ENCODE results near the gene SYPL1.

SYPL1 gene

DNA sequence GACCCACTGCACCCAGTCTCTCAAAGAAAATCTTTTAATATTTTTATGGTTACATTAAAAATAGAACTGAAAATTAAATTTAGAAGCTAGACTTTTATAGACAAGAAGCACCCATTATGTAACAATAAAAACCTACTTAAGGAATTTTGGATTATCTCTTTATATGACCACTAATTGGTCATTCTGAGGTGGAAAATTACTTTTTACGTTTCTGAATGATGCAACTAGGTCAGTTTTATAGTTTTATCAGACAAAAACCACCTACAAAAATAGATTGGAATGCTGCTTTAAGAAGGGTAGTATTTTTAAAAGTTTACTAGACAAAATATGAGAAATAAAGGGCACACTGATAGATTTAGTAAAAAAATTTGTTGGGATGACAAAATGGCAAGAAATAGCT is 16.5 kb downstream of the SYPL1 start:
- H3K27me3 ChIP-seq (ENCODE audit: control insufficient read depth, insufficient read depth, low read length, poor library complexity, severe bottlenecking), result no peaks in the 10 kb centered on the region
- H3K27ac ChIP-seq (ENCODE audit: insufficient read depth, low read depth, low read length, poor library complexity, severe bottlenecking), result no peak overlapping the region
- no peaks in the 10 kb centered on the region for H3K9me3 ChIP-seq (ENCODE audit: control insufficient read depth, low read length)
- no peaks in the 10 kb centered on the region for H3K36me3 ChIP-seq (ENCODE audit: control insufficient read depth, insufficient read depth, low read length)
- H3K4me3 ChIP-seq (ENCODE audit: insufficient read depth, low read depth, low read length), result no peak overlapping the region
- no peaks in the 10 kb centered on the region for H3K4me1 ChIP-seq (ENCODE audit: control insufficient read depth, insufficient read depth, low read length)
- no CpG with 5 or more reads among the region's 1 CpG for WGBS, 2 experiments

DNA sequence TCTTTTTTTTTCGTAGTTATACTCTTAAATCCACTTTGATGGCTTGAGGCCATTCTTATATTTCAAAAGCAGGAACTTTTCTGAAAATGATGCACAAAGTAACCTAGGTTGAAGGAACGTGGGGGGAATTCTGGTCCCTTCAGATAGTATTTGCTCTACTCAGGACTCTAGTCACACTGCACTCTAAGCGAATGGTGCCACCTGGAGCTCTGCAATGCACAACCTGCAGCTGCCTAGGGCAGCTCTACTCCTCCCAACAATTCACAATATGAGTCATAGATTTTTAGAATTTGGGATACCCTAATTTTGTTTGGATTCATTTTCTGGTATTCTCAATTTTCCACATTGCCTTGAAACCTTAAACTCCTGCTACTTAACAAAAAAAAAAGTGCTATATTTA is 17.3 kb downstream of the SYPL1 start:
- 93 to 94% methylated on average over 3 of the region's 3 CpGs for WGBS, 2 experiments
- no peaks in the 10 kb centered on the region for H3K4me1 ChIP-seq (ENCODE audit: control insufficient read depth, insufficient read depth, low read length)
- H3K27me3 ChIP-seq (ENCODE audit: control insufficient read depth, insufficient read depth, low read length, poor library complexity, severe bottlenecking), result no peaks in the 10 kb centered on the region
- no peak overlapping the region for H3K4me3 ChIP-seq (ENCODE audit: insufficient read depth, low read depth, low read length)
- no peaks in the 10 kb centered on the region for H3K36me3 ChIP-seq (ENCODE audit: control insufficient read depth, insufficient read depth, low read length)
- H3K9me3 ChIP-seq (ENCODE audit: control insufficient read depth, low read length), result no peaks in the 10 kb centered on the region
- no peak overlapping the region for H3K27ac ChIP-seq (ENCODE audit: insufficient read depth, low read depth, low read length, poor library complexity, severe bottlenecking)

DNA sequence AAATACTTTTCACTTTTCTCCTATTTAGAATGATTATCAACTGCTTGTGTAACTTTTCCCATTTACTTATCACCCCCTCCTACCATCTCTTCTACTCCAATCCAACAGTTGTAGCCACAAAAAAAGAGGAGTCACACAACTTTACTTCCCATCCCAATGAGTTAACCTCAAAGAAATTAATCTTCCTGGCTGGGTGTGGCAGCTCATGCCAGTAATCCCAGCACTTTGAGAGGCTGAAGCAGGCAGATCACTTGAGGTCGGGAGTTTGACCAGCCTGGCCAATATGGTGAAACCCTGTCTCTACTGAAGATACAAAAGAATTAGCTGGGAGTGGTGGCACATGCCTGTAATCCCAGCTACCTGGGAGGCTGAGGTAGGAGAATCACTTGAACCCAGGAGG is 19.9 kb downstream of the SYPL1 start:
- H3K4me3 ChIP-seq (ENCODE audit: insufficient read depth, low read depth, low read length), result no peak overlapping the region
- H3K27ac ChIP-seq (ENCODE audit: insufficient read depth, low read depth, low read length, poor library complexity, severe bottlenecking), result no peak overlapping the region
- H3K4me1 ChIP-seq (ENCODE audit: control insufficient read depth, insufficient read depth, low read length), result no peaks in the 10 kb centered on the region
- 89 to 91% methylated on average over 1 of the region's 1 CpG for WGBS, 2 experiments
- no peaks in the 10 kb centered on the region for H3K9me3 ChIP-seq (ENCODE audit: control insufficient read depth, low read length)
- no peaks in the 10 kb centered on the region for H3K36me3 ChIP-seq (ENCODE audit: control insufficient read depth, insufficient read depth, low read length)
- no peaks in the 10 kb centered on the region for H3K27me3 ChIP-seq (ENCODE audit: control insufficient read depth, insufficient read depth, low read length, poor library complexity, severe bottlenecking)

DNA sequence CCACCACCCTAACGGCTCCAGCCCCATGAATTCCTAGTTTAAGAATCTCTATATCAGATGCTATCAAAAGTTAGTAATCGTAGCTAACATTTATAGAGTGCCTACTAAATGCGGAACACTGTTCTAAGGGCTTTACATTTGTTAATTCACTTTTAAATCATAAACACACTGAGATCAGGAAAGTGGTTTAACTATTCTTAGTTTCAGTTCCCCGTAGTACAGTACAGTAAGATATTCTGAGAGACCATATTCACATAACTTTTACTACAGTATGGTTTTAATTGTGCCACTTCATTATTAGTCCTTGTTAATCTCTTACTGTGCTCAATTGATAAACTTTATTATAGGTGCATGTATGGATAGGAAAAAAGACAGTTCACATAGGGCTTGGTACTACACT is 22.5 kb downstream of the SYPL1 start:
- Histone ChIP-seq H3K27me3 (ENCODE audit: control insufficient read depth, insufficient read depth, low read length, poor library complexity, severe bottlenecking) (no peaks in the 10 kb centered on the region), H3K4me3 (ENCODE audit: insufficient read depth, low read depth, low read length) (no peak overlapping the region), H3K4me1 (ENCODE audit: control insufficient read depth, insufficient read depth, low read length) (no peaks in the 10 kb centered on the region), H3K9me3 (ENCODE audit: control insufficient read depth, low read length) (no peaks in the 10 kb centered on the region), H3K36me3 (ENCODE audit: control insufficient read depth, insufficient read depth, low read length) (no peaks in the 10 kb centered on the region), H3K27ac (ENCODE audit: insufficient read depth, low read depth, low read length, poor library complexity, severe bottlenecking) (no peak overlapping the region)
- WGBS, 2 experiments, result 88 to 96% methylated on average over 3 to 4 of the region's 4 CpGs

DNA sequence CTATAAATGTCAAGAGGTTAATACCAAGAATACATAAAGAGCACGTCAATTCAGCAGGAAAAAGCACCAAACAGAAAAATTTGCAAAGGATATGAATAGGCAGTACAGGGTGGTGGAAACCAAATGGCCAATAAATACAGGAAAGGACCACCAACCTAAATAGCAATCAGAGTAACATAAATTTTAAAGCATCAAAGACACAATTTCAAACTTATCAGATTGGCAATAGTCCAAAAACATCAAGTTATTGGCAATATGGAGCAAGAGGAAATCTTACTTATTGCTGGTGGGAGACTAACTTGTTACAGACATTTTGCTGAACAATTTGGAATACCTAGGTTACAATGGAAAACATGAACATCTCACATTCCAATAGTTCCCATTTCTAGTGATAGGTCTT is 24.1 kb downstream of the SYPL1 start:
- Histone ChIP-seq H3K9me3 (ENCODE audit: control insufficient read depth, low read length) (no peaks in the 10 kb centered on the region), H3K27me3 (ENCODE audit: control insufficient read depth, insufficient read depth, low read length, poor library complexity, severe bottlenecking) (no peaks in the 10 kb centered on the region), H3K4me3 (ENCODE audit: insufficient read depth, low read depth, low read length) (no peak overlapping the region), H3K27ac (ENCODE audit: insufficient read depth, low read depth, low read length, poor library complexity, severe bottlenecking) (no peak overlapping the region), H3K4me1 (ENCODE audit: control insufficient read depth, insufficient read depth, low read length) (no peaks in the 10 kb centered on the region), H3K36me3 (ENCODE audit: control insufficient read depth, insufficient read depth, low read length) (no peaks in the 10 kb centered on the region)
- 80 to 95% methylated on average over 1 of the region's 1 CpG for WGBS, 2 experiments

GRCh38 chr7:106086062-106086461 is 26.1 kb downstream of the SYPL1 start:
- H3K36me3 ChIP-seq (ENCODE audit: control insufficient read depth, insufficient read depth, low read length), result no peaks in the 10 kb centered on the region
- no peak overlapping the region for H3K4me3 ChIP-seq (ENCODE audit: insufficient read depth, low read depth, low read length)
- H3K4me1 ChIP-seq (ENCODE audit: control insufficient read depth, insufficient read depth, low read length), result no peaks in the 10 kb centered on the region
- H3K9me3 ChIP-seq (ENCODE audit: control insufficient read depth, low read length), result no peaks in the 10 kb centered on the region
- no peak overlapping the region for H3K27ac ChIP-seq (ENCODE audit: insufficient read depth, low read depth, low read length, poor library complexity, severe bottlenecking)
- 89 to 94% methylated on average over 4 of the region's 4 CpGs for WGBS, 2 experiments
- H3K27me3 ChIP-seq (ENCODE audit: control insufficient read depth, insufficient read depth, low read length, poor library complexity, severe bottlenecking), result no peaks in the 10 kb centered on the region

DNA sequence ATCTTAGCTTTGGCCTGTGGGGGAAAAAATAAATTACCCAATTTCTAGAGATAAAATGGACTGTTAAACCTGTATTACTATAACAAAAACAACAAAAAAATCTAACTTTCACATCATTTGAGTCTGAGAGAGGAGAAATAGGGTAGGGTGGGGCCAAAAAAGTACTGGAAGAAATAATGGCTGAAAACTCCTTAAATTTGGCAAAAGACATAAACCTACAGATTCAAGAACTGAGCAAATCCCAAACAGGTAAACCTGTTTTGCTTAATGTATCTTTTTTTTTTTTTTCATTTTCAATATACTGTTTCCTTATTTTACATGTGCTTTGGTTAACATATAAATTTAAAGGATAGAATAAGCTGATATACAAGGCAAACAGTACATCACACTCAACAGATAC is 27.1 kb downstream of the SYPL1 start:
- no peaks in the 10 kb centered on the region for H3K9me3 ChIP-seq (ENCODE audit: control insufficient read depth, low read length)
- H3K27me3 ChIP-seq (ENCODE audit: control insufficient read depth, insufficient read depth, low read length, poor library complexity, severe bottlenecking), result no peaks in the 10 kb centered on the region
- H3K4me3 ChIP-seq (ENCODE audit: insufficient read depth, low read depth, low read length), result no peak overlapping the region
- H3K4me1 ChIP-seq (ENCODE audit: control insufficient read depth, insufficient read depth, low read length), result no peaks in the 10 kb centered on the region
- H3K27ac ChIP-seq (ENCODE audit: insufficient read depth, low read depth, low read length, poor library complexity, severe bottlenecking), result no peak overlapping the region
- H3K36me3 ChIP-seq (ENCODE audit: control insufficient read depth, insufficient read depth, low read length), result no peaks in the 10 kb centered on the region

DNA sequence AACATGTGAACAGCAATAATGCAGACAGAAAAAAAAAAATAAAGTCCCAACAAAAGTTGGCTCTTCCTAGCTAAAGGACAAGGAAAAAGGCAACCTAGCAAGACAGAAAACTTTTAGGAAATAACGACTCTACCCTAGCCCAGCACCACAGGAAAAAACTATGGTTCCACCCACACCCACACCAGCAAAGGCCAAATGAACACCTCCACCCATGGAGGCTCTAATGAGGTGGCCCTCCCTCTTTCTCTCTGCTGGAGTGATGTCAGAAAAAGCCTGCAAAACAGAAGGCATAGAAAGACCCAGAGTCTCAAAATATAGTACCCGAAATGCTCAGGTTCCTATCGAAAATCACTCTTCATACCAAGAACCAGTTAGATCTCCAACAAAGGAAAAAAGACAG is 28.4 kb downstream of the SYPL1 start:
- Histone ChIP-seq H3K9me3 (ENCODE audit: control insufficient read depth, low read length) (no peaks in the 10 kb centered on the region), H3K4me3 (ENCODE audit: insufficient read depth, low read depth, low read length) (no peak overlapping the region), H3K27me3 (ENCODE audit: control insufficient read depth, insufficient read depth, low read length, poor library complexity, severe bottlenecking) (no peaks in the 10 kb centered on the region), H3K4me1 (ENCODE audit: control insufficient read depth, insufficient read depth, low read length) (no peaks in the 10 kb centered on the region), H3K27ac (ENCODE audit: insufficient read depth, low read depth, low read length, poor library complexity, severe bottlenecking) (no peak overlapping the region), H3K36me3 (ENCODE audit: control insufficient read depth, insufficient read depth, low read length) (no peaks in the 10 kb centered on the region)
- WGBS, 2 experiments, result 91 to 96% methylated on average over 3 of the region's 3 CpGs

DNA sequence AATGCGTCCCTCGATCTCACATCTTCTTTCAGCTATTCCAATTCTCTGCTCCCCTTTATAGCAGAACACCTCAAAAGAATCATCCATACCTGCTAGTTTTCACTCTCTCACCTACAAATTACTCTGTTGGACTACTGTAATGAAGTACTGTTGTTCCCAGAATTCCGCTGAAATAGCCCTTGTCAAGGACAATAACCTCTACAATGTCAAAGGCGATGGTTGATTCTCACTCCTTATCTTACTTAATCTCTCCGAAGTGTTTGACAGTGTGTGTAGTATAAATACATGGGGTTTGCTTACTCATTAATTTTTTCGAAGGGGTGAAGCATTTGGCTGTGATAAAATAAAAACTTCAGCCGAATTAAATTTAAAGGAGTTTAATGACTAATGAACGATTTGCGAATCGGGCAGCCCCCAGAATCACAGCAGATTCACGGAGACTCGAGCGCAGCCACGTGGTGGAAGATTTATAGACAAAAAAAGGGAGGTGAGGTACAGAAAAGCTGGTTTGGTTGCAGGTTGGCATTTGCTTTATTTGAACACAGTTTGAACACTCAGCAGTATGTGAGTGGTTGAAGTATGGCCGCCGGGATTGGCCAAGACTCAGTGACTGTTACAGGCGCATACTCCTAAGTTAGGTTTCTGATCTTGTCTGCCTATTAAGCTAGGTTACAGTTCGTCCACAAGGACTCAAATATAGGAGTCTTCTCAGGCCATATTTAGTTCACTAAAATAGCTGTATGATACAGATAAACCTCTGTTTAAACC is 29.8 kb downstream of the SYPL1 start:
- H3K27ac ChIP-seq (ENCODE audit: insufficient read depth, low read depth, low read length, poor library complexity, severe bottlenecking), result no peak overlapping the region
- WGBS, 2 experiments, result 94 to 95% methylated on average over 18 of the region's 18 CpGs

GRCh38 chr7:106080300-106080987 is 31.7 kb downstream of the SYPL1 start:
- no peaks in the 10 kb centered on the region for H3K9me3 ChIP-seq (ENCODE audit: control insufficient read depth, low read length)
- H3K27ac ChIP-seq (ENCODE audit: insufficient read depth, low read depth, low read length, poor library complexity, severe bottlenecking), result no peak overlapping the region
- no peaks in the 10 kb centered on the region for H3K4me1 ChIP-seq (ENCODE audit: control insufficient read depth, insufficient read depth, low read length)
- 90 to 92% methylated on average over 6 of the region's 6 CpGs for WGBS, 2 experiments
- no peaks in the 10 kb centered on the region for H3K27me3 ChIP-seq (ENCODE audit: control insufficient read depth, insufficient read depth, low read length, poor library complexity, severe bottlenecking)
- H3K4me3 ChIP-seq (ENCODE audit: insufficient read depth, low read depth, low read length), result no peak overlapping the region
- H3K36me3 ChIP-seq (ENCODE audit: control insufficient read depth, insufficient read depth, low read length), result no peaks in the 10 kb centered on the region

More for the DNA sequence above, 29.8 kb downstream of the SYPL1 start:
- no peaks in the 10 kb centered on the region for H3K27me3 ChIP-seq (ENCODE audit: control insufficient read depth, insufficient read depth, low read length, poor library complexity, severe bottlenecking)
- no peak overlapping the region for H3K4me3 ChIP-seq (ENCODE audit: insufficient read depth, low read depth, low read length)
- no peaks in the 10 kb centered on the region for H3K9me3 ChIP-seq (ENCODE audit: control insufficient read depth, low read length)
- H3K36me3 ChIP-seq (ENCODE audit: control insufficient read depth, insufficient read depth, low read length), result no peaks in the 10 kb centered on the region
- no peaks in the 10 kb centered on the region for H3K4me1 ChIP-seq (ENCODE audit: control insufficient read depth, insufficient read depth, low read length)
